Activated CD8-positive, alpha-beta T cell treated with anti-CD3 and anti-CD28 coated beads for 36 hours (primary cell): ENCODE data around the gene RASA2. TPM values are rescaled to one million over a fixed set of nuclear protein-coding genes. Genes with fewer than 3 reads are reported as not detected.
A peak's percentile ranks its signal among the peaks of the same experiment; 100 is the strongest.

ENCODE experiments used
- ATAC-seq: fragments of 200-7000 bp; cut with Tn5 transposase; one replicate; pipeline ENCODE4 v1.10.0; 2021; ENCODE audit warnings: mild to moderate bottlenecking, moderate library complexity
- CTCF ChIA-PET: fragments of 350-600 bp; sonication (Branson Sonifier 250); formaldehyde crosslinking; loops from one replicate; lab custom pipeline; 2021; ENCODE audit warnings: antibody characterized with exemption; lab: Charles Lee
- POLR2A ChIA-PET: fragments of 350-600 bp; sonication (Branson Sonifier 250); formaldehyde crosslinking; loops from one replicate; lab custom pipeline; 2021; ENCODE audit warnings: antibody characterized with exemption; lab: Charles Lee
- DNase-seq: peaks from one replicate; pipeline ENCODE4 v3.0.0-alpha.2; 2020
- H3K27ac Mint-ChIP-seq: one replicate; pipeline ENCODE4 v1.8.0; 2021; ENCODE audit warnings: mild to moderate bottlenecking, mixed read lengths
- H3K27me3 Mint-ChIP-seq: one replicate; pipeline ENCODE4 v1.8.0; 2021; ENCODE audit warnings: mixed read lengths
- H3K36me3 Mint-ChIP-seq: one replicate; pipeline ENCODE4 v1.8.0; 2021; ENCODE audit warnings: low read depth, mixed read lengths
- H3K4me1 Mint-ChIP-seq: one replicate; pipeline ENCODE4 v1.8.0; 2021; ENCODE audit warnings: low read depth, mixed read lengths
- H3K4me3 Mint-ChIP-seq: one replicate; pipeline ENCODE4 v1.8.0; 2021; ENCODE audit warnings: mild to moderate bottlenecking, moderate library complexity, mixed read lengths
- H3K9me3 Mint-ChIP-seq: one replicate; pipeline ENCODE4 v1.8.0; 2021; ENCODE audit warnings: mixed read lengths
- intact Hi-C: fragments of 100-400 bp; cut with micrococcal nuclease; formaldehyde crosslinking; loops from one replicate; pipeline ENCODE4 v1.10.0; 2022
- total RNA-seq, 2 experiments: library from RNA; stranded (reverse); gene quantifications; one replicate each; pipeline ENCODE4 v1.2.3, GENCODE V29; 2021
- TF ChIP-seq, protein P1 (sequence below): fragments of 200-600 bp; IDR thresholded peaks from one replicate; pipeline ENCODE4 v1.8.0; 2022; ENCODE audit warnings: antibody characterized with exemption, mild to moderate bottlenecking

The RASA2 gene
- total RNA-seq, 2 experiments from 2014 or later = 35.4 to 41.5 TPM

DNA sequence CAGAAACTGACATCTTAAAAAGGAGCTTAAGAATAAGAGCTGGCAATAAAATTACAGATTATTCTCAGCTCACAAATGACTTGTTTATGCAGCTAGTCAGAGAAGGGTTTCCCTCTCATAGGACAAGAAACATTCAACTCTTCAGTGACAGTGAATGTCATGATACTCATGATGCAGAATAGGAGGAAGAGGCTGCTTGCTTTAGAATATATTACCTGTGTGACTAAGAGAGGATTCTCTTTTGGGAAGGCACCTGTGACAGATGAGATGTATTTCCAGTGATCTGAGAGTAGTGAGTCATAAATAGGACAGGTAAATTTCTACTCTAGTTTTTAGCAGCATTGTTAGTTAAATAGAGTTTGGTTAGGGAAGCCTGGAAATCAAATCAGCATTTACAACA is 39.9 kb downstream of the RASA2 start:
- no peaks in the 10 kb centered on the region for H3K9me3 Mint-ChIP-seq
- intact Hi-C loops = no loop called here
- peak overlapping the region; percentile 71 for H3K27ac Mint-ChIP-seq
- H3K4me3 Mint-ChIP-seq = no peak overlapping the region
- peaks cover 28% of the 10 kb centered on the region for H3K36me3 Mint-ChIP-seq
- TF ChIP-seq, protein P1, sequence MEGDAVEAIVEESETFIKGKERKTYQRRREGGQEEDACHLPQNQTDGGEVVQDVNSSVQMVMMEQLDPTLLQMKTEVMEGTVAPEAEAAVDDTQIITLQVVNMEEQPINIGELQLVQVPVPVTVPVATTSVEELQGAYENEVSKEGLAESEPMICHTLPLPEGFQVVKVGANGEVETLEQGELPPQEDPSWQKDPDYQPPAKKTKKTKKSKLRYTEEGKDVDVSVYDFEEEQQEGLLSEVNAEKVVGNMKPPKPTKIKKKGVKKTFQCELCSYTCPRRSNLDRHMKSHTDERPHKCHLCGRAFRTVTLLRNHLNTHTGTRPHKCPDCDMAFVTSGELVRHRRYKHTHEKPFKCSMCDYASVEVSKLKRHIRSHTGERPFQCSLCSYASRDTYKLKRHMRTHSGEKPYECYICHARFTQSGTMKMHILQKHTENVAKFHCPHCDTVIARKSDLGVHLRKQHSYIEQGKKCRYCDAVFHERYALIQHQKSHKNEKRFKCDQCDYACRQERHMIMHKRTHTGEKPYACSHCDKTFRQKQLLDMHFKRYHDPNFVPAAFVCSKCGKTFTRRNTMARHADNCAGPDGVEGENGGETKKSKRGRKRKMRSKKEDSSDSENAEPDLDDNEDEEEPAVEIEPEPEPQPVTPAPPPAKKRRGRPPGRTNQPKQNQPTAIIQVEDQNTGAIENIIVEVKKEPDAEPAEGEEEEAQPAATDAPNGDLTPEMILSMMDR = no peak
- CTCF ChIA-PET = no interaction called here
- H3K27me3 Mint-ChIP-seq = no peaks in the 10 kb centered on the region
- POLR2A ChIA-PET = interaction anchor here (3.8 kb wide), 1 partner anchor 40 kb away, joined by 20 read pairs; the partner anchor contains the start of gene RASA2
- peaks cover 74% of the 10 kb centered on the region for H3K4me1 Mint-ChIP-seq
- peak; percentile 38 for ATAC-seq
- no peak for DNase-seq

DNA sequence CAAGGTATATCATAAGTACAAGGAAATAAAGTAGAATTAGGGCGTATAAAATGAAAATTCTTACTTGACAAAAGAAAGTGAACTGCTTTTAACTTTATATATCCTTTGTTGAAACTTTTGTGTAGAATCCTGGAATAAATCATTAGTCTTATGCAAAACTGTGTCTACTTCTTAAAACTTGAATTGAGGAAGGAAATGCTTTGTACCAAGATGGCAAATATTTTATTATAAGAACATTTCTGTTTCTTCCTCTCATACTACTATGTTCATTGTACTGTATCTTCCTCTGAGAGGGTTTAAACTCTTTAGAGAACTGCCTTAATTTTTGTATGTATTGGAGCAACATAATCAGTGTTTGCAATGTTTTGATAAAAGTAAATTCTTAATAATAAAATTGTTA is 42.0 kb downstream of the RASA2 start:
- intact Hi-C loops = no loop called here

DNA sequence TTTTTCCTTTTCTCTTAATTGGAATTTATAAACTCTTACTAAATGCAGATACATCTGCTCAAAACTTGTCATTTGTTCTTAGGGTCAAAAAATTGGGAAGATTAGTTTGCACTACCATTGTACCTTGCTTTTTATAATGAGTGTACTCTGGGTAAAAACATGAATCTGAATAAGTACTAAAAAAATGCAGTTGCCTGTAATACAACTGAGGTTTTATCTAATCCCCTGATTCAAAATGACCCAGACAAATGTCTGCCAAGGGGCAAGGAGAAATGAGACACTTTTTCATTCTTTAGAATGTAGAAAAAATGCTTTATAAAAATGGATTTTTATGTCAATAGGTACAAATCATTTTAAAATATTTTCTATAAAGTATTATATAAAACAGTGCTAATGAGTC is 42.4 kb downstream of the RASA2 start:
- peaks cover 2% of the 10 kb centered on the region for H3K9me3 Mint-ChIP-seq
- no peaks in the 10 kb centered on the region for H3K27me3 Mint-ChIP-seq

More for the DNA sequence above, 42.0 kb downstream of the RASA2 start:
- ChIA-PET POLR2A (no interaction called here), CTCF (no interaction called here)
- no peak for DNase-seq
- TF ChIP-seq, protein P1 = no peak
- peak overlapping the region; percentile 46 for H3K27ac Mint-ChIP-seq
- H3K9me3 Mint-ChIP-seq = peaks cover 2% of the 10 kb centered on the region
- no peak for ATAC-seq
- no peak overlapping the region for H3K4me3 Mint-ChIP-seq
- H3K36me3 Mint-ChIP-seq = peaks cover 30% of the 10 kb centered on the region
- no peaks in the 10 kb centered on the region for H3K27me3 Mint-ChIP-seq
- peaks cover 80% of the 10 kb centered on the region for H3K4me1 Mint-ChIP-seq

GRCh38 chr3:141529717-141530414 is 43.0 kb downstream of the RASA2 start:
- ChIA-PET CTCF (interaction anchor here (1.4 to 1.7 kb wide), 2 partner anchors 10 to 28 kb away, joined by 4 read pairs; no protein-coding TSS in a partner anchor), POLR2A (no interaction called here)
- Mint-ChIP-seq H3K4me1 (peaks cover 74% of the 10 kb centered on the region), H3K27ac (peak overlapping the region; percentile 89), H3K9me3 (peaks cover 2% of the 10 kb centered on the region), H3K36me3 (peaks cover 31% of the 10 kb centered on the region), H3K4me3 (peak overlapping the region; percentile 31), H3K27me3 (no peaks in the 10 kb centered on the region)
- peak; percentile 81 for ATAC-seq
- intact Hi-C loops = no loop called here
- peak; percentile 59 for DNase-seq
- TF ChIP-seq, protein P1 = no peak

More for the DNA sequence above, 42.4 kb downstream of the RASA2 start:
- ChIA-PET CTCF (no interaction called here), POLR2A (no interaction called here)
- ATAC-seq (no peak), DNase-seq (no peak)
- TF ChIP-seq, protein P1 = no peak
- no peak overlapping the region for H3K4me3 Mint-ChIP-seq
- H3K36me3 Mint-ChIP-seq = peaks cover 30% of the 10 kb centered on the region
- peak overlapping the region; percentile 46 for H3K27ac Mint-ChIP-seq
- H3K4me1 Mint-ChIP-seq = peaks cover 79% of the 10 kb centered on the region
- intact Hi-C loops = no loop called here

- peaks cover 71% of the 10 kb centered on the region for H3K4me1 Mint-ChIP-seq
- TF ChIP-seq, protein P1 = no peak
- ATAC-seq (peak; percentile 33), DNase-seq (no peak)
- peaks cover 4% of the 10 kb centered on the region for H3K9me3 Mint-ChIP-seq
- no peaks in the 10 kb centered on the region for H3K27me3 Mint-ChIP-seq
- POLR2A ChIA-PET = no interaction called here
- H3K27ac Mint-ChIP-seq = peak overlapping the region; percentile 89
- peaks cover 32% of the 10 kb centered on the region for H3K36me3 Mint-ChIP-seq
- H3K4me3 Mint-ChIP-seq = peak overlapping the region; percentile 31
- intact Hi-C loops = no loop called here
- CTCF ChIA-PET = interaction anchor here (1.4 to 1.7 kb wide), 2 partner anchors 11 to 28 kb away, joined by 4 read pairs; no protein-coding TSS in a partner anchor
These were observed 43.6 kb downstream of the RASA2 start for GRCh38 chr3:141530415-141530768.
